ENCODE results near the gene GPBAR1. TPM values are rescaled to one million over a fixed set of nuclear protein-coding genes. Genes with fewer than 3 reads are reported as not detected.
"Not testable (repeated sequence)": the region's sequence is repeated elsewhere in the genome, so short reads cannot be mapped to it uniquely, and the experiment has no call there.

Gene GPBAR1
- total RNA-seq, 4 donors from 2014 or later = 4.6 to 37.8 (median 13.5) TPM

GRCh38 chr2:218271487-218271797 is 10.6 kb downstream of the GPBAR1 start:
- TF ChIP-seq POLR2A (IDR thresholded peaks at IDR 0.05) (no peak), EP300 (IDR thresholded peaks at IDR 0.05) (no peak), CTCF (IDR thresholded peaks at IDR 0.05) (no peak)
- Histone ChIP-seq H3K4me1 (peaks cover 5 to 70% (median 33%) of the 10 kb centered on the region in 4 donors), H3K27me3 (no peaks in the 10 kb centered on the region), H3K27ac (peak overlapping the region; percentile 47 to 95 (median 74)), H3K9me3 (no peaks in the 10 kb centered on the region), H3K4me3 (peak overlapping the region in 3 of 4 donors; percentile 90 to 99 (median 94)), H3K36me3 (peaks cover 0 to 49% (median 17%) of the 10 kb centered on the region in 3 donors)
- WGBS, 2 donors = 35 to 40% methylated on average over 4 of the region's 4 CpGs
- no peak for DNase-seq (ENCODE audit: low spot score in 2 of 2)

- DNase-seq (ENCODE audit: low spot score in 2 of 2) = no peak
- Histone ChIP-seq H3K4me3 (peak overlapping the region in 1 of 4 donors; percentile 94), H3K27me3 (no peaks in the 10 kb centered on the region), H3K36me3 (peaks cover 0 to 49% (median 23%) of the 10 kb centered on the region in 3 donors), H3K4me1 (peaks cover 5 to 70% (median 33%) of the 10 kb centered on the region in 4 donors), H3K27ac (peak overlapping the region; percentile 47 to 95 (median 74)), H3K9me3 (no peaks in the 10 kb centered on the region)
- no peak for TF ChIP-seq CTCF (IDR thresholded peaks at IDR 0.05)
- no peak for TF ChIP-seq EP300 (IDR thresholded peaks at IDR 0.05)
- TF ChIP-seq POLR2A (IDR thresholded peaks at IDR 0.05) = no peak
- 24 to 33% methylated on average over 5 of the region's 5 CpGs for WGBS, 2 donors
Measured at GRCh38 chr2:218271865-218272530, 11.2 kb downstream of the GPBAR1 start.

- peak overlapping the region; percentile 47 to 95 (median 74) for H3K27ac ChIP-seq
- no peaks in the 10 kb centered on the region for H3K27me3 ChIP-seq
- no peaks in the 10 kb centered on the region for H3K9me3 ChIP-seq
- 12% methylated on average over 17 to 18 of the region's 18 CpGs for WGBS, 2 donors
- peak; percentile 92 for DNase-seq (ENCODE audit: low spot score in 2 of 2)
- peaks cover 5 to 68% (median 33%) of the 10 kb centered on the region in 4 donors for H3K4me1 ChIP-seq
- TF ChIP-seq CTCF (IDR thresholded peaks at IDR 0.05) = peak; percentile 83 to 96 (median 93)
- peak; percentile 88 to 93 for TF ChIP-seq EP300 (IDR thresholded peaks at IDR 0.05)
- TF ChIP-seq POLR2A (IDR thresholded peaks at IDR 0.05) = no peak
- peaks cover 0 to 49% (median 24%) of the 10 kb centered on the region in 3 donors for H3K36me3 ChIP-seq
- H3K4me3 ChIP-seq = peak overlapping the region in 1 of 4 donors; percentile 94
Measured at GRCh38 chr2:218272531-218273212, 11.9 kb downstream of the GPBAR1 start.

- peaks cover 0 to 49% (median 28%) of the 10 kb centered on the region in 3 donors for H3K36me3 ChIP-seq
- not testable (repeated sequence) for H3K4me3 ChIP-seq
Measured at GRCh38 chr2:218273214-218273907, 12.5 kb downstream of the GPBAR1 start.

GRCh38 chr2:218273908-218274249 is 13.1 kb downstream of the GPBAR1 start:
- TF ChIP-seq EP300 (IDR thresholded peaks at IDR 0.05) = no peak
- TF ChIP-seq POLR2A (IDR thresholded peaks at IDR 0.05) = no peak
- TF ChIP-seq CTCF (IDR thresholded peaks at IDR 0.05) = no peak
- Histone ChIP-seq H3K4me1 (peaks cover 3 to 59% (median 29%) of the 10 kb centered on the region in 4 donors), H3K27ac (peak overlapping the region in 3 of 4 donors; percentile 24 to 95 (median 77)), H3K27me3 (no peaks in the 10 kb centered on the region), H3K9me3 (no peaks in the 10 kb centered on the region), H3K4me3 (no peak overlapping the region), H3K36me3 (peaks cover 0 to 55% (median 28%) of the 10 kb centered on the region in 3 donors)
- no peak for DNase-seq (ENCODE audit: low spot score in 2 of 2)
- WGBS, 2 donors = 75 to 80% methylated on average over 2 of the region's 2 CpGs

More at GRCh38 chr2:218273214-218273907, 12.5 kb downstream of the GPBAR1 start:
- H3K27me3 ChIP-seq; DNase-seq (ENCODE audit: low spot score in 2 of 2); H3K9me3 ChIP-seq: not testable (repeated sequence)
- Histone ChIP-seq H3K27ac (peak overlapping the region; percentile 47 to 95 (median 74)), H3K4me1 (peaks cover 5 to 64% (median 33%) of the 10 kb centered on the region in 4 donors)
- WGBS, 2 donors = 72 to 74% methylated on average over 8 of the region's 8 CpGs
